Activated naive CD8-positive, alpha-beta T cell (primary cell): ENCODE results near the gene TRPM4.
A peak's percentile ranks its signal among the peaks of the same experiment; 100 is the strongest.

ENCODE experiments used
- H3K27ac Mint-ChIP-seq: one replicate; pipeline ENCODE4 v1.8.0; 2021; ENCODE audit warnings: mixed read lengths
- H3K27me3 Mint-ChIP-seq: one replicate; pipeline ENCODE4 v1.8.0; 2021; ENCODE audit warnings: mixed read lengths
- H3K36me3 Mint-ChIP-seq: one replicate; pipeline ENCODE4 v1.8.0; 2021; ENCODE audit warnings: mixed read lengths
- H3K4me1 Mint-ChIP-seq: one replicate; pipeline ENCODE4 v1.8.0; 2021; ENCODE audit warnings: low read depth, mixed read lengths
- H3K4me3 Mint-ChIP-seq: one replicate; pipeline ENCODE4 v1.8.0; 2021; ENCODE audit warnings: mild to moderate bottlenecking, mixed read lengths
- H3K9me3 Mint-ChIP-seq: one replicate; pipeline ENCODE4 v1.8.0; 2021; ENCODE audit warnings: low read depth, mixed read lengths

TRPM4 gene

DNA sequence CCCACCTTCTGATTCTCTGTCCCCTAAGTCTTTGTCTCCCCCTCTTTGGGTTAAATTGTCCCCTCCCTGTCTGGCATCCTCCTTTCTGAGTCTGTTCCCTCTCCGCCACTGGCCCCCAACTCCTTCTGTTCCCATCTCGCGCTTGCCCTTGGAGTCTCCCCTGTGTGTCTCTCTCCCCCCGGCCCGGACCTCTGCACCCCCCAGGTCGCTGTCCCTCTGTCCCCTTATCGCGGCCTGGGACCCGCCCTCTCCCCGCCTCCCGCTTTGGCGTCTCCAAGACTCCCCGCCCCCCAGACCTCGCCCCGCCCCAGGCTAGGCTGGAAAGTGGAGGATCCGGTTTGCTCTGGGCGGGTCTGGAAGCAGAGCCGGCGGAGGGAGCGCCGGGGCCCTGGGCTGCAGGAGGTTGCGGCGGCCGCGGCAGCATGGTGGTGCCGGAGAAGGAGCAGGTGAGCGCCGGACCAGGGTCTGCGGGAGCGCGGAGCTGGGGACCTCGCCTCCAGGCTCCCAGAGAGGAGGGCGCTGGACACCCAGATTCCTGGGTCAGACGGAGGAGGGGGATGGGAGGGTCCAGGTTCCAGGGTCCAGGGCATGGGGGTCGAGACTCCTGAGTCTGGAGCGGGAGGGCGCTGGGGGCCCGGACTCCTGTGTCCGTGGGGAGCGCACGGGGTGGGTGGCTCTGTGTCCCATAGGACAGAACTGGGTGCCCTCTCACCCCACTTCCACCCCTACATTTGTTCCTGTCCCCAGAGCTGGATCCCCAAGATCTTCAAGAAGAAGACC lies at the start of gene TRPM4:
Gene TRPM4, plus strand, starts transcription at position 348 of the 780 bp plus-strand sequence. Its CDS starts 75 bp downstream, at position 423.
- Mint-ChIP-seq H3K4me3 (peak within 1 kb of the TSS; percentile 62), H3K27ac (no peak within 1 kb of the TSS), H3K4me1 (peaks cover 4% of the 10 kb centered on the region), H3K36me3 (peaks cover 3% of the 10 kb centered on the region), H3K27me3 (peaks cover 38% of the 10 kb centered on the region), H3K9me3 (no peaks in the 10 kb centered on the region)

DNA sequence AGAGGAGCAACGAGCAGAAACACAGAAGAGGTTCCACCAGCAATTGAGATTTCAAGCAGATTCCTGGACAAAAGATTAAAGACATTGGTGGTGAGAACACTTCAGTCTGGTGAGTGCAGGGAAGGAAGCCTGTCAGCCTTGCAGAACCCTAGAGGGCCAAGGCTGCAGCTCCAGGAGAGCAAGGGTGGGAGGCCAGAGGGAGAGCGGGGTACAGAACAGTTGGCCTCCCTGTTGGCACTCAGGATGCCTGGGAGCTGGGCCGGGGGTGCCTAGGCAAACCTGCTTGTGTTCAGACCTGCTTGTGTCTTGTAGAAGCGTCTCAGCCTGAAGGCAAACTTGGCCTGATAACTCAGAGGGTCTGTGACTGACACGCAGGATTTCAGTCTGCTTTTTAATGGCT lies 48.5 kb upstream of the TRPM4 start:
- H3K27ac Mint-ChIP-seq: peak overlapping the region; percentile 46
- H3K4me1 Mint-ChIP-seq: peaks cover 14% of the 10 kb centered on the region
- H3K36me3 Mint-ChIP-seq: peaks cover 3% of the 10 kb centered on the region
- H3K4me3 Mint-ChIP-seq: no peak overlapping the region
- H3K9me3 Mint-ChIP-seq: no peaks in the 10 kb centered on the region
- no peaks in the 10 kb centered on the region for H3K27me3 Mint-ChIP-seq

DNA sequence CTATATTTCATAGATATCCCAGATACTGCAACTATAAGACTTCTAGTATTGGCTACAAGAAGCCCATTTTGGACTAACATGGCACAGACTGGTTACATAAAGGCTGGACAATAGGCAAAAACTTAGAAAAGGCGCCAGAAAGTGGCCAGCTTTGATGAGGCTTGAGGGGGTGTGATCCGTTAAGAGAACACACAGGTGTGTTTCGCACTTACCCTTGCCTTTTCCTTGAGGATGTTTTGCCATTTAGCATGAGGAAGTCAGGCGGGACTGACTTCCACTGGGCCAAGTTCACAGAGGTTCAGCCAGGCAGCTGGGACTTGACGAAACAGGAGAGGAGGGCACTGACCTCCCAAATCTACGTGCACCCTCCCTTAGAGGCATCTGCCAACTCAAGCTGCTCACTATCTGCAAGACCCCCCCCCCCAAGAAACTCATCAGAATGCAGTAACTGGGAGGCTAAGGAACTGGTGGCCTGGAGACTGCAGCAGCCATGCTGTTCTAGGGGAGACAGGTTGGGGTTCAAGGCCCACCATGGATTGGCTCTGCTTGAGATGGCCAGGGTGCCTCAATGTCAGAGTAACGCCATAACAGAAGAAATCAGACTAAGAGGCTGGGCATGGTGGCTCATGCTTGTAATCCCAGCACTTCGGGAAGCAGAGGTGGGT lies 47.9 kb upstream of the TRPM4 start:
- Mint-ChIP-seq H3K9me3 (no peaks in the 10 kb centered on the region), H3K4me3 (no peak overlapping the region), H3K27ac (no peak overlapping the region), H3K27me3 (no peaks in the 10 kb centered on the region), H3K36me3 (peaks cover 3% of the 10 kb centered on the region), H3K4me1 (peaks cover 14% of the 10 kb centered on the region)

DNA sequence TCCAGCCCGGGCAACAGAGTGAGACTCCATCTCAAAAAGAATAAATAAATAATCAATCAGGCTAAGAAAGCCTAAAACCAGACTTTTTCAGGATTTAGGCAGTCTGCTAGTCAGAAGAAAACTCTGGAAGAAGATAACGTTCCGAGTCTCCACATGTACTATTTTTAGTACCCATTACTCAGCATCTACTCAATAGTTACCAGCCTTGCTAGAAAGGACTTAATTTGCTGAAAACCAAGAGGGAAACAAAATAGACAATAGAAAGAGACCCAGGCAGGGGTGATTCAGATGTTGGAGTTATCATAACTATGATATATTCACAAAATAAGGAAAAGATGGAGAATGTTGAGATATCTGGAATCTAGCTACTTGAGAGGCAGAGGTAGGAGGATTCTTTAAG lies 47.0 kb upstream of the TRPM4 start:
- no peak overlapping the region for H3K27ac Mint-ChIP-seq
- H3K9me3 Mint-ChIP-seq: no peaks in the 10 kb centered on the region
- peaks cover 3% of the 10 kb centered on the region for H3K36me3 Mint-ChIP-seq
- no peaks in the 10 kb centered on the region for H3K27me3 Mint-ChIP-seq
- H3K4me1 Mint-ChIP-seq: peaks cover 17% of the 10 kb centered on the region
- H3K4me3 Mint-ChIP-seq: no peak overlapping the region

DNA sequence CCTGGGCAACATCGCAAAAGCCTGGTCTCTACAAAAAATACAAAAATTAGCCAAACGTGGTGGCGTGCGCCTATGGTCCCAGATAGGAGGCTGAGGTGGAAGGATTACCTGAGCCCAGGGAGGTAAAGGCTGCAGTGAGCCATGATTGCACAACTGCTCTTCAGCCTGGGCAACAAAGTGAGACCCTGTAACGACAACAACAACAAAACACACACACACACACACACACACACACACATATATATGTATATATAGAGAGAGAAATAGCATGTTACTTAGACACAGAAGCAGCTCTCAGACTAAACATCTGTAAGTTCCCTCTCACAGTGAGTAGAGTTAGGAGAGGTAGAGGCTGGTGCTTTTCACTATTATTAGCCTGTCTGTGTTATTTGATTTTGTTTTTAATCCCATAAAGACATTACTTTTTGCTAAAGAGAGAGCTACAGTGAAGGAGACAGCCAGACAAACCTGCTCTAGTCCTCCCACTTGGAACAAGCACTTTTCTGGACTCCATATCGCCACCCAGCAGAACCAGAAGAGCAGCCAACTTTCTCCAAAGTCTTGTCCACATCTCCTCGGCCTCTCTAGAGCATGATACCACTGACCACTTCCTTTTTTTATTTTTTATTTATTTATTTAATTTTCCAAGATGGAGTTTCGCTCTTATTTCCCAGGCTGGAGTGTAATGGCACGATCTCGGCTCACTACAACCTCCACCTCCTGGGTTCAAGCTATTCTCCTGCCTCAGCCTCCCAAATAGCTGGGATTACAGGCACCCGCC lies 46.2 kb upstream of the TRPM4 start:
- Mint-ChIP-seq H3K27ac (no peak overlapping the region), H3K9me3 (no peaks in the 10 kb centered on the region), H3K4me1 (peaks cover 19% of the 10 kb centered on the region), H3K4me3 (peak overlapping the region; percentile 35), H3K36me3 (peaks cover 3% of the 10 kb centered on the region), H3K27me3 (no peaks in the 10 kb centered on the region)

DNA sequence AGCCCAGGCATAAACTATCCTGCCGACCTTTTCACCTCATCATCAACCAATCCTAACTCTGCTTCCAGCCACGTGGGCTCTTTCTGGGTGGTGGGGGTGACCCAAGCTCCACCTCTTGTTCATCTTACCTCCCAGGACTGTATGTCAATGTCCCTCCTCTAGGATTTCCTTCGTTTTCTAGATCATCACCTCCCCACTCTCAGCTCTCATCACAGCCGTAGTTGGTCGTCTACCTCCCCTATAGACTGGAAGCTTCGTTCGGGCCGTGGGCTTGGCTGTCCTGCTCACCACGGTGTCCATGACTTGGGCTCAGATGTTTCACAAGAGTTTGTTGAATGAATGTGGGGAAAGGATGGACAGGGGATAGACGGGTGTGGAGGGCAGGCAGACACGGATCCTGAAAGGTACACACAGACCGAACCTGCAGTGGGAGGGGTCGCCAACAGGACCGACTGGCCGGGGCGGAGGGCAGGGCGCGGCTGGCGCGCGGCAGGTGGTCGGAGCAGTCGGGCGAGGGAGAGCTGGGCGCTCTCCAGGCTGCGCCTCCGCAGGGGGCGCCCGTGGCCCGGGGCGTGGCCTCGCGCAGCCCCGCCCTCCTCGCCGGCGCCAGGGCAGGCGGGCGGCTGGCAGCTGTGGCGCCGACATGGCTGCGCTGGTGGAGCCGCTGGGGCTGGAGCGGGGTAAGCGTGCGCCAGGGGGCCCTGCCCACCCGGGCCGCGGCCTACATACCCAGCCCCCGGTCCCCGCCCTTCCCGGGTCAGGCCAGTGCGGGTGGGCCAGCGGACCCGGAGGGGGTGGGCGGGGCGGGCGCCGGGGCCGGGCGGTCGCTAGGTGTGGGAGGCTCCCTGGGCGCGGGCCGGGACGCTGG lies 43.6 kb upstream of the TRPM4 start, which contains the start of gene LIN7B:
Gene LIN7B, plus strand, starts transcription at position 609 of the 868 bp plus-strand sequence. Its CDS starts 35 bp downstream, at position 644.
- Mint-ChIP-seq H3K9me3 (no peaks in the 10 kb centered on the region), H3K27ac (peak within 1 kb of the TSS; percentile 31), H3K27me3 (no peaks in the 10 kb centered on the region), H3K4me1 (peaks cover 29% of the 10 kb centered on the region), H3K4me3 (peak within 1 kb of the TSS; percentile 89), H3K36me3 (no peaks in the 10 kb centered on the region)

DNA sequence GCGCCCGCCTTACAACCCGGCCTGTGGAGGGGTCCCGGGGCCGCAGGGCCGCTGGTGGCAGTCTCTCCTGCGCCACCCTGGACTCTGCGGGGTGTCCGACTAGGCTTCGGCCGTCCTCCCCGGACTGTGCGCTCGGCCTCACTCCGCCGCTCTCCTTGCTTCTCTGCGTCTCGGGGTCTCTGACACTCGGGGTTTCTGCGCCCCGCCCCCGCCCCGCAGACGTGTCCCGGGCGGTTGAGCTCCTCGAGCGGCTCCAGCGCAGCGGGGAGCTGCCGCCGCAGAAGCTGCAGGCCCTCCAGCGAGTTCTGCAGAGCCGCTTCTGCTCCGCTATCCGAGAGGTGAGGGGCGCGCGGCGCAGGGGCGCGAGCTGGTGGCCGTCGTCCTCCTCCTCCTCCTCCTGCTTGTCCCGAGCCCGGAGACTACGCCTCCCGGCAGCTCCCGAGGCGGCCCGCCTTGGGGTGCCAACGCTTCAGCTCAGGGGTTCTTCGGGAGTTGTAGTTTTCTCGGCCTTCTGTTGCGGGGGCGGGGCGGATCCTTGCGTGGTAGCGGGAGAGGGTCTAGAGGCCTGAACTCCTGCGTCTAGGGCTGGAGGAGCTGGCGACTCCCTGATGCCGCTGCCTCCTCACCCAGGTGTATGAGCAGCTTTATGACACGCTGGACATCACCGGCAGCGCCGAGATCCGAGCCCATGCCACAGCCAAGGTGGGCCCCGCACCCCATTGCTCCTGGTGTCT lies 42.8 kb upstream of the TRPM4 start:
- Mint-ChIP-seq H3K9me3 (no peaks in the 10 kb centered on the region), H3K4me3 (peak overlapping the region; percentile 85), H3K27me3 (no peaks in the 10 kb centered on the region), H3K27ac (no peak overlapping the region), H3K4me1 (peaks cover 29% of the 10 kb centered on the region), H3K36me3 (no peaks in the 10 kb centered on the region)

DNA sequence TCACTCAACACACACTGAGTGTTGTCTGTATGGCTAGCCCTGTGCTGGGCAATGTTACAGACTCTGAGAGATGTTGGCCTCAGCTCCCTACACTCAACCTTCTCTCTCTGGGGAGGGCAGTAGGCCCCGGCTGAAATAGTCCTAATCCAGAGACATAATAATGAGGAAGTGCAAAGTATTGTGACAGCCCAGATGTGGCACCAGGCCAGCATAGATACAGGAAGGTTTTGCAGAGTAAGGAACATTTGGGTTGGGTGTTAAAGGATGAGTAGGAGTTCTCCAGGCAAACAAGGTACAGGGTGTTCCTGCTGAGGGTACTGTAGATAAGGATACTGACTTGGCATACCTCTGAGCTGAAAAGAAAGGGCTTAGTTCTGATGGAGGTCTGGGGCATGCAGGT lies 41.0 kb upstream of the TRPM4 start:
- H3K4me3 Mint-ChIP-seq: peak overlapping the region; percentile 89

DNA sequence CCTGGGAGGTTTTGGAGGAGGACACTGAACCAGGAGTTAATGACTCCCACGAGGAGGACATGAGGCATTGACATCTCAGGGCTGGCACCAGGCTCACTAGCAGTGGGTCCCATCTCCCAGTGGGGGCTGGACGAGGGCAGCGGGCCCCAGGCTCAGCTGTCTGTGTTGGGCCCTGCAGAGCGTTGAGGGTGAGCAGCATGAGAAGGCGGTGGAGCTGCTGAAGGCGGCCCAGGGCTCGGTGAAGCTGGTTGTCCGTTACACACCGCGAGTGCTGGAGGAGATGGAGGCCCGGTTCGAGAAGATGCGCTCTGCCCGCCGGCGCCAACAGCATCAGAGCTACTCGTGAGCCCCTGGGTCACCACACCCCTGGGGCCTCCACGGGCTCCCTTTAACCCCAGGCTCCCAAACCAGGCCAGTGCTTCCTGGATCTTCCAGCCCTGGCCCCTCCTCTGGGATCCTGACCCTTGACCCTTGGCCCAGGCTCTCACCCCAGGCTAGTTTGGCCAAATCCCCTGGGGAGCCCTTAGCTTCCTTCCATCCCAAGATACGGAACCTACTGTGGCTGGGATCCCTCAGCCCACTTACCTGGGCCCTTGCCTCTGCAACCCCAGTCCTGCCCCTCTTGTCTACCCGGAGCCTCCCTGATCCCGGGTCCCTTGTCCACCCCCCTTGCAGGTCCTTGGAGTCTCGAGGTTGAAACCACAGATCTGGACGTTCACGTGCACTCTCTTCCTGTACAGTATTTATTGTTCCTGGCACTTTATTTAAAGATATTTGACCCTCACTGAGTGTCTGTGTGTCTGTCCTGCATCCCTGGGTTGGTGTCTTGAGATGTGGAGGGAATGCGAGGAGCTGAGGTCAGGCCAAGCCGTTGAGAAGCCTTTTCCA lies 39.7 kb upstream of the TRPM4 start:
- Mint-ChIP-seq H3K36me3 (no peaks in the 10 kb centered on the region), H3K4me3 (peak overlapping the region; percentile 89), H3K4me1 (peaks cover 36% of the 10 kb centered on the region), H3K27ac (peak overlapping the region; percentile 87), H3K27me3 (no peaks in the 10 kb centered on the region), H3K9me3 (no peaks in the 10 kb centered on the region)

More for the DNA sequence above, 41.0 kb upstream of the TRPM4 start:
- H3K36me3 Mint-ChIP-seq: no peaks in the 10 kb centered on the region
- no peaks in the 10 kb centered on the region for H3K9me3 Mint-ChIP-seq
- H3K27ac Mint-ChIP-seq: peak overlapping the region; percentile 1
- peaks cover 36% of the 10 kb centered on the region for H3K4me1 Mint-ChIP-seq
- no peaks in the 10 kb centered on the region for H3K27me3 Mint-ChIP-seq

DNA sequence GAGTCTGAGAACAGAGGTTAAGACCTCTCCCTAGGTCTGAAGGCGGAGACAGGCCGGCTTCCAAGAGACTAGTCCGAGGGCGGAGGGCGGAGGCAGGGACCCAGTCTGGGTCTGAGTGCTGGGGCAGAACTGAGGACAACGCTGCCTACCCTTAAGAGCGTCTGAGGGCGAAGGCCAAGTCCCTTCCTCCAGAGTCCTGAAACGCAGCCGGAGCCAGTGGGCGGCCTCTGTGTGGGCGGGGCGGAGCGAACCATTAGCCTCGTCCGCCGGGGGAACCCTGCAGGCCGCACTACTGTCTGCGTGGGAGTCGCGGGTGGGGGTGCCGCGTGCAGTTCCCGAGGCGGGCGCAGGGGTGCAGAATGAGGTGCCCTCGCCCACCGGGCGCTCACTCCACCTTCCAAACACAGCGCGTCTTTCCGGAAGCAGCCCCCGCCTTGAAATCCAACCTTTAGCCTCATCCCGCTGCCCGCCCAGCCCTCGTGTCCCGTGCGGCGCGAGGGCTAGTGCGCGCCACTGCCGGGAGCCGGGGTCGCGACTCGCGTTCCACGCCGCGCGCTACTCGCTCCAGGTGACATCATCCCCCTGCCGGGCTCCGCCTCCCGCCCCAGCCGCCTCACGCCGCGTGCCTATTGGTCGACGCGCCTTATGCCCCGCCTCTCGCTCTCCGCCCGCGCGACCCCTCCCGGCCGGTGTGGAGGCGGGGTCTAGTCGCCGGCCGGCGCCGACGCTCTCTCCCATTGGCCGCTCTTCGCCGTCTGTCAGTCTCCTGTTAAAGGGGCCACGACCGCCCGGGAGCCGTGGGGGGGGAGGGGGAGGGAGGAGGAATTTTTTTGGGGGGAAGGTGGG lies 38.8 kb upstream of the TRPM4 start, which contains the start of gene C19orf73:
Gene C19orf73, minus strand, starts transcription at position 579 of the 846 bp plus-strand sequence. Its CDS starts 121 bp downstream, at position 458.
- Mint-ChIP-seq H3K4me1 (peaks cover 30% of the 10 kb centered on the region), H3K4me3 (peak within 1 kb of the TSS; percentile 89), H3K9me3 (no peaks in the 10 kb centered on the region), H3K36me3 (no peaks in the 10 kb centered on the region), H3K27ac (peak within 1 kb of the TSS; percentile 87), H3K27me3 (no peaks in the 10 kb centered on the region)

DNA sequence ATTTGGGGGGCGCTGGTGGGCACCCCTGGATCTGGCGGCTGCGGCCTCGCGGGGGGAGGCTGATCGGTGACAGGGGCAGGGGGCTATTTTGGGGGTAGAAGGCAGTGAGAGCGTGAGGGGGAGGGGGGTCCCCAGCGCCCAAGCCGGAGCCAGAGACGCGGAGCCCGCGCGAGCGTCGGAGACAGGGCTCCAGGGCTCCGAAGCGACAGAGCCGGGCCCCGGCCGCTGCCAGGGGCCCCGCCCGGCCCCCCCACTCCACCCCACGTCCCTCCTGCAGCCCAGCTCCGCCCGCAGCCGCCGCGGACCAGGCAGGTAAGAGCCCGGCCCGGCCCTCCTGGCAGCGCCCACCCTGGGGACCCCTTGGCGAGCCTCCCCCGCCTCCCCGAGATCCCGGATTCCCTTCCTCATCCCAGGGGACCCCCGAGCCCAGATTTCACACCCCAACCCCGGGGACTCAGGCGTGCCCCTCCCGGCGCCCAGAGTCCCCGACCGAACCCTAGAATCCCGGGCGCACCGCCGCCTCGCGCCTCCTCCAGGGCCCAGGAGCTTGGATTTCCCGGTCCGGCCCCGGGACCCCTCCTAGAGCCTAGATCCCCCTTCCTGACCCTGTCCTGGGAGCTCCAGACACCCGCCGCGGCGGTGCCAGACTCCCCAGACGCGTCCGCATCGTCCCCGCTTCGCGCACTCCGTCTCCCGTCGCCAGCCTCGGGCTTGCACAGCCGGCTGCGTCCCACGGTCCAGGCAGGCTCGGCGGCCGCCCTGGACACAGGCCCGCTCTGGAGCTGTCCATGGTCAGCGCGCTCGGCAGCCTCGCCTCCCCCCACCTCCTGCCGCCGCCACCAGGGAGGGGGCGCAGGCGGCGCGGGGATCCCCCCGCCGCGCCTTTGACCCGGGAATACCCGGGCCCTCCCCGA lies 37.9 kb upstream of the TRPM4 start, which contains the start of gene PPFIA3:
Gene PPFIA3, plus strand, starts transcription at position 134 of the 914 bp plus-strand sequence. CDS start 8,330 bp downstream, outside the sequence.
- no peaks in the 10 kb centered on the region for H3K9me3 Mint-ChIP-seq
- peaks cover 28% of the 10 kb centered on the region for H3K4me1 Mint-ChIP-seq
- no peaks in the 10 kb centered on the region for H3K27me3 Mint-ChIP-seq
- H3K27ac Mint-ChIP-seq: peak within 1 kb of the TSS; percentile 87
- H3K36me3 Mint-ChIP-seq: no peaks in the 10 kb centered on the region
- H3K4me3 Mint-ChIP-seq: peak within 1 kb of the TSS; percentile 89
